K562 (cell line): Measurements from ENCODE around the gene AIFM3. TPM values are rescaled to one million over a fixed set of nuclear protein-coding genes. Genes with fewer than 3 reads are reported as not detected.

Source experiments
- CC2D1A ChIP-seq: fragments of 450-650 bp; IDR thresholded peaks from 2 replicates; pipeline ENCODE4 v1.6.1; 2017; ENCODE audit warnings: mild to moderate bottlenecking
- CTCF ChIP-seq, 3 experiments: IDR thresholded peaks in 2 of 3; conservative IDR thresholded peaks in 1 of 3; 2 replicates each; pipeline ENCODE4 v1.5.1; 2011 to 2012; ENCODE audit warnings: low read length in 3 of 3, mild to moderate bottlenecking in 3 of 3, control low read depth in 2 of 3, improper control_type of control experiment in 1 of 3, inconsistent platforms in 1 of 3, low read depth in 1 of 3, mixed read lengths in 1 of 3, moderate library complexity in 1 of 3; ENCODE audit not compliant: insufficient read depth in 2 of 3
- GTF3C2 ChIP-seq: IDR thresholded peaks from 3 replicates; pipeline ENCODE4 v1.6.1; 2011; ENCODE audit warnings: borderline replicate concordance, mild to moderate bottlenecking, moderate library complexity; ENCODE audit not compliant: insufficient read length; ENCODE audit errors: extremely low read depth
- HMG20A ChIP-seq: fragments of 450-650 bp; formaldehyde crosslinking; conservative IDR thresholded peaks from 2 replicates; pipeline ENCODE4 v1.4.0; 2020; ENCODE audit warnings: mild to moderate bottlenecking, mixed read lengths
- KLF13 ChIP-seq: fragments of 450-650 bp; IDR thresholded peaks from 2 replicates; pipeline ENCODE4 v1.6.1; 2016; ENCODE audit warnings: missing genetic modification characterization, low read depth, mild to moderate bottlenecking, missing compliant biosample characterization, moderate library complexity, borderline replicate concordance
- KLF16 ChIP-seq: IDR thresholded peaks from 2 replicates; pipeline ENCODE4 v1.6.1; 2016; ENCODE audit warnings: antibody characterized with exemption
- MBD1 ChIP-seq: fragments of 250-450 bp; sonication (Bioruptor Pico); IDR thresholded peaks from 2 replicates; pipeline ENCODE4 v1.8.0; 2022; ENCODE audit warnings: inconsistent platforms
- MED1 ChIP-seq: sonication (generic); formaldehyde crosslinking; IDR thresholded peaks from 2 replicates; pipeline ENCODE4 v1.8.1; 2023; ENCODE audit warnings: missing genetic modification reagents, borderline replicate concordance
- PHB2 ChIP-seq: fragments of 450-650 bp; IDR thresholded peaks from 2 replicates; pipeline ENCODE4 v1.6.1; 2017; ENCODE audit warnings: low read depth
- PHF21A ChIP-seq: fragments of 450-650 bp; IDR thresholded peaks from 2 replicates; pipeline ENCODE4 v1.6.1; 2017; ENCODE audit warnings: low read depth, borderline replicate concordance
- PRMT5 ChIP-seq: sonication (generic); formaldehyde crosslinking; IDR thresholded peaks from 2 replicates; pipeline ENCODE4 v1.5.0; 2020; ENCODE audit warnings: missing genetic modification reagents
- YY1 ChIP-seq, 3 experiments: IDR thresholded peaks; 2 replicates each; pipeline ENCODE4 v1.6.1; 2011; ENCODE audit warnings: low read length in 2 of 3, mild to moderate bottlenecking in 2 of 3, moderate library complexity in 2 of 3, borderline replicate concordance in 1 of 3, control low read depth in 1 of 3, low read depth in 1 of 3; ENCODE audit not compliant: insufficient read depth in 3 of 3, insufficient replicate concordance in 2 of 3, control insufficient read depth in 1 of 3, insufficient read length in 1 of 3; ENCODE audit errors: extremely low read depth in 1 of 3
- ZBTB12 ChIP-seq: fragments of 250-450 bp; sonication (Bioruptor Pico); IDR thresholded peaks from 2 replicates; pipeline ENCODE4 v1.4.0; 2020
- ZBTB8A ChIP-seq: fragments of 450-650 bp; IDR thresholded peaks from 2 replicates; pipeline ENCODE4 v1.6.1; 2018; ENCODE audit warnings: mild to moderate bottlenecking, moderate library complexity; ENCODE audit not compliant: partially characterized antibody
- ZFPM2 ChIP-seq: fragments of 250-450 bp; sonication (Bioruptor Pico); IDR thresholded peaks from 2 replicates; pipeline ENCODE4 v1.5.1; 2022; ENCODE audit warnings: mild to moderate bottlenecking
- ZNF174 ChIP-seq: fragments of 250-450 bp; sonication (Bioruptor Pico); IDR thresholded peaks from 2 replicates; pipeline ENCODE4 v1.4.0; 2020; ENCODE audit warnings: mild to moderate bottlenecking
- ZNF444 ChIP-seq: fragments of 250-450 bp; sonication (Bioruptor Pico); IDR thresholded peaks from 2 replicates; pipeline ENCODE4 v1.4.0; 2020; ENCODE audit warnings: mild to moderate bottlenecking, moderate library complexity
- ZNF586 ChIP-seq: fragments of 450-650 bp; formaldehyde crosslinking; conservative IDR thresholded peaks from 2 replicates; pipeline ENCODE4 v1.4.0; 2020; ENCODE audit warnings: mild to moderate bottlenecking, moderate library complexity
- ZNF764 ChIP-seq: fragments of 250-450 bp; sonication (Bioruptor Pico); IDR thresholded peaks from 2 replicates; pipeline ENCODE4 v1.4.0; 2020; ENCODE audit warnings: low read depth, mild to moderate bottlenecking, moderate library complexity
- ZNF77 ChIP-seq: fragments of 250-450 bp; sonication (Bioruptor Pico); IDR thresholded peaks from 2 replicates; pipeline ENCODE4 v1.5.0; 2020
- polyA plus RNA-seq, 8 experiments: library from polyadenylated mRNA; depleted of rRNA in 4 of 8; stranded (reverse) in 5 of 8; unstranded in 3 of 8; fragments of >200 nt; fragmentation: Nextera tagmentation in 2 of 8; fragmentation: Illumina TruSeq in 1 of 8; extraction: Ambion mirVana in 2 of 8; extraction: Trizol in 1 of 8; gene quantifications; 2 replicates each; pipeline versions ENCODE4 v1.2.1 to v1.2.3, GENCODE V29; 2011 to 2014; ENCODE audit warnings: inconsistent platforms in 1 of 8, missing spikeins in 1 of 8
- total RNA-seq, 7 experiments: library from RNA; depleted of rRNA in 6 of 7; stranded (reverse); fragments of >200 nt in 6 of 7; fragmentation: Illumina TruSeq in 2 of 7; extraction: Trizol in 2 of 7; gene quantifications; 2 replicates each; pipeline versions ENCODE4 v1.2.1 to v1.2.3, GENCODE V29; 2011 to 2021; ENCODE audit warnings: low replicate concordance in 1 of 7

The AIFM3 gene
- total and polyA plus RNA-seq, 9 of the 15 experiments (the other 6 are each of a cell fraction or from before 2014, with no cell fraction given): 0.03 to 0.20 (median 0.07) TPM; not detected in 1

- TF ChIP-seq ZNF764 (no peak), GTF3C2 (no peak), KLF16 (no peak), ZFPM2 (CRISPR knock-in tag) (0 out of 2 replicates have a peak, but pooled peaks have one; percentile 7), CC2D1A (no peak), MBD1 (CRISPR knock-in tag) (no peak), CTCF (IDR thresholded peaks at IDR 0.05 in 2 of 3, conservative IDR thresholded peaks at IDR 0.05 in 1 of 3; ENCODE audit: insufficient read depth in 2 of 3, low read depth in 1 of 3, low read length in 3 of 3) (peak; percentile 48 to 69 (median 54)), ZNF444 (CRISPR knock-in tag) (no peak), MED1 (CRISPR knock-in tag) (no peak), ZBTB8A (no peak), PHF21A (no peak), PRMT5 (CRISPR knock-in tag) (no peak), ZNF586 (0 out of 2 replicates have a peak, but pooled peaks have one; percentile 72), KLF13 (tag) (peak; percentile 64; the same call in 1 of the 2 replicates), ZNF174 (CRISPR knock-in tag) (no peak), PHB2 (no peak), ZNF77 (CRISPR knock-in tag) (no peak), HMG20A (CRISPR knock-in tag) (no peak), YY1 (IDR thresholded peaks at IDR 0.05; ENCODE audit: borderline replicate concordance in 1 of 3, control insufficient read depth in 1 of 3, extremely low read depth in 1 of 3, insufficient read depth in 3 of 3, insufficient read length in 1 of 3, insufficient replicate concordance in 2 of 3, low read depth in 1 of 3, low read length in 2 of 3) (peak in 1 of 3 experiments; percentile 15), ZBTB12 (CRISPR knock-in tag) (no peak)
Observed at GRCh38 chr22:21000207-21000986, 33.3 kb downstream of the AIFM3 start (continued).
